Suppressor macrophage treated with lipopolysaccharide for 4 hours (primary cell): Measurements from ENCODE around the gene IGSF9B.

Source experiments
- DNase-seq: peaks from one replicate; pipeline ENCODE4 v3.0.0-alpha.2; 2020

Gene IGSF9B

GRCh38 chr11:133984828-133985227 lies 28.1 kb upstream of the IGSF9B start:
- DNase-seq, result no peak

- no peak for DNase-seq
Observed at GRCh38 chr11:133983660-133984316, 27.0 kb upstream of the IGSF9B start.

- DNase-seq, result no peak
Observed at GRCh38 chr11:133982876-133983275, 26.1 kb upstream of the IGSF9B start.

GRCh38 chr11:133982151-133982550 lies 25.4 kb upstream of the IGSF9B start:
- DNase-seq, result no peak

GRCh38 chr11:133981156-133981555 lies 24.4 kb upstream of the IGSF9B start:
- no peak for DNase-seq

- no peak for DNase-seq
Observed at GRCh38 chr11:133980665-133981064, 23.9 kb upstream of the IGSF9B start.

GRCh38 chr11:133978794-133979193 lies 22.0 kb upstream of the IGSF9B start:
- no peak for DNase-seq

GRCh38 chr11:133977067-133977677 lies 20.4 kb upstream of the IGSF9B start:
- no peak for DNase-seq

- no peak for DNase-seq
Observed at GRCh38 chr11:133975488-133975849, 18.7 kb upstream of the IGSF9B start.

GRCh38 chr11:133974836-133975487 lies 18.2 kb upstream of the IGSF9B start:
- DNase-seq, result no peak

- no peak for DNase-seq
Observed at GRCh38 chr11:133971881-133972280, 15.1 kb upstream of the IGSF9B start.

- DNase-seq, result no peak
Observed at GRCh38 chr11:133969112-133969511, 12.3 kb upstream of the IGSF9B start.

- DNase-seq, result no peak
Observed at GRCh38 chr11:133968300-133968699, 11.5 kb upstream of the IGSF9B start.

- no peak for DNase-seq
Observed at GRCh38 chr11:133967599-133968238, 11.0 kb upstream of the IGSF9B start.

- DNase-seq, result no peak
Observed at GRCh38 chr11:133966921-133967598, 10.3 kb upstream of the IGSF9B start.

- no peak for DNase-seq
Observed at GRCh38 chr11:133966172-133966651, 9.4 kb upstream of the IGSF9B start.

- no peak for DNase-seq
Observed at GRCh38 chr11:133965031-133965601, 8.3 kb upstream of the IGSF9B start.

GRCh38 chr11:133964356-133964755 lies 7.6 kb upstream of the IGSF9B start:
- DNase-seq, result no peak

GRCh38 chr11:133961890-133962289 lies 5.1 kb upstream of the IGSF9B start:
- no peak for DNase-seq

- no peak for DNase-seq
Observed at GRCh38 chr11:133957900-133958299, 1.1 kb upstream of the IGSF9B start.

- DNase-seq, result no peak
Observed at GRCh38 chr11:133955945-133956421, 785 bp downstream of the IGSF9B start.

GRCh38 chr11:133955081-133955891 lies 1.5 kb downstream of the IGSF9B start:
- no peak for DNase-seq
